HepG2 (cell line): ENCODE data around the gene GFPT2. TPM values are rescaled to one million over a fixed set of nuclear protein-coding genes. Genes with fewer than 3 reads are reported as not detected.

Experiments used
- ATAC-seq: fragments of 200-7000 bp; cut with Tn5 transposase; 3 replicates; pipeline ENCODE4 v1.9.1; 2020; ENCODE audit warnings: mild to moderate bottlenecking, moderate library complexity
- BruUV-seq: library from RNA; stranded (reverse); fragments of 400-500 nt; replicated peaks from 2 replicates; lab custom pipeline; 2021; lab: Mats Ljungman, UMichigan
- CTCF ChIA-PET: fragments of 300-600 bp; formaldehyde crosslinking; extraction: SDS; loops from one replicate; lab custom pipeline; 2021; ENCODE audit warnings: low total read pairs, inconsistent platforms, low intra/inter-chr PET ratio; lab: Yijun Ruan, JAX
- POLR2A ChIA-PET: fragments of 350-600 bp; sonication (Branson Sonifier 250); formaldehyde crosslinking; loops from one replicate; lab custom pipeline; 2020; ENCODE audit warnings: antibody characterized with exemption, inconsistent platforms; lab: Yijun Ruan, JAX
- DNase-seq: peaks from one replicate; pipeline ENCODE4 v3.0.0-alpha.2; 2015; ENCODE audit warnings: low spot score
- FAIRE-seq: peaks from 3 replicates; lab custom pipeline; 2011; peaks lifted over from hg19 to GRCh38; lab: Jason Lieb, UNC
- H2AFZ ChIP-seq: one replicate; pipeline ENCODE4 v1.6.1; 2011; ENCODE audit warnings: low read length, inconsistent platforms
- H3K27ac ChIP-seq: fragments of 300-600 bp; 3 replicates; pipeline ENCODE4 v1.8.0; 2011; ENCODE audit warnings: mixed run types, mild to moderate bottlenecking, mixed read lengths, low read length, inconsistent platforms; ENCODE audit not compliant: insufficient read depth; ENCODE audit errors: extremely low read length
- H3K27me3 ChIP-seq, 2 experiments: fragments of 200-600 bp in 1 of 2; 2 replicates in 1 of 2; 3 replicates in 1 of 2; pipeline versions ENCODE4 v1.6.0 to v1.8.0; 2011; ENCODE audit warnings: low read length in 2 of 2, mild to moderate bottlenecking in 2 of 2, moderate library complexity in 2 of 2, inconsistent platforms in 1 of 2; ENCODE audit not compliant: insufficient read depth in 2 of 2, control insufficient read depth in 1 of 2
- H3K36me3 ChIP-seq, 2 experiments: fragments of 200-600 bp in 1 of 2; replicated peaks in 1 of 2; 2 replicates in 1 of 2; 3 replicates in 1 of 2; pipeline versions ENCODE4 v1.5.1 to v1.8.0; 2011; ENCODE audit warnings: low read length in 2 of 2, inconsistent platforms in 1 of 2; ENCODE audit not compliant: insufficient read depth in 2 of 2, control insufficient read depth in 1 of 2
- H3K4me1 ChIP-seq: 2 replicates; pipeline ENCODE4 v1.5.1; 2012; ENCODE audit warnings: low read length, inconsistent platforms; ENCODE audit not compliant: insufficient read depth
- H3K4me2 ChIP-seq: 2 replicates; pipeline ENCODE4 v1.6.0; 2011; ENCODE audit warnings: low read depth, low read length, inconsistent platforms
- H3K4me3 ChIP-seq, 3 experiments: fragments of 200-600 bp in 1 of 3; sonication (generic), shearing (Covaris generic) in 1 of 3; replicated peaks in 1 of 3; 2 replicates each; pipeline ENCODE4 v1.5.1; 2011 to 2016; ENCODE audit warnings: low read length in 3 of 3, inconsistent platforms in 2 of 3, low read depth in 2 of 3, mild to moderate bottlenecking in 2 of 3, control low read depth in 1 of 3, mixed read lengths in 1 of 3; ENCODE audit not compliant: insufficient read depth in 1 of 3
- H3K79me2 ChIP-seq: one replicate; pipeline ENCODE4 v1.6.1; 2011; ENCODE audit warnings: low read length, inconsistent platforms; ENCODE audit not compliant: insufficient read depth
- H3K9ac ChIP-seq: 2 replicates; pipeline ENCODE4 v1.6.0; 2011; ENCODE audit warnings: mild to moderate bottlenecking, low read depth, low read length, inconsistent platforms; ENCODE audit not compliant: insufficient read depth
- H3K9me3 ChIP-seq: 2 replicates; pipeline ENCODE4 v1.5.1; 2012; ENCODE audit warnings: mild to moderate bottlenecking, low read length
- H4K20me1 ChIP-seq: 2 replicates; pipeline ENCODE4 v1.6.0; 2011; ENCODE audit warnings: inconsistent platforms, mild to moderate bottlenecking, low read length, moderate library complexity; ENCODE audit not compliant: insufficient read depth
- AHR ChIP-seq: IDR thresholded peaks from 2 replicates; pipeline ENCODE4 v1.6.1; 2018; ENCODE audit warnings: missing genetic modification reagents, missing compliant biosample characterization
- HDAC1 ChIP-seq: sonication (generic); formaldehyde crosslinking; IDR thresholded peaks from 2 replicates; pipeline ENCODE4 v1.5.1; 2020; ENCODE audit warnings: mild to moderate bottlenecking, missing genetic modification reagents
- JUND ChIP-seq: sonication (generic); formaldehyde crosslinking; IDR thresholded peaks from 2 replicates; pipeline ENCODE4 v1.8.0; 2022; ENCODE audit warnings: mild to moderate bottlenecking, missing genetic modification reagents
- KLF11 ChIP-seq: IDR thresholded peaks from 2 replicates; pipeline ENCODE4 v1.6.1; 2016; ENCODE audit warnings: missing compliant biosample characterization
- SNAI1 ChIP-seq: sonication (generic); formaldehyde crosslinking; IDR thresholded peaks from 2 replicates; pipeline ENCODE4 v1.5.0; 2020; ENCODE audit warnings: mild to moderate bottlenecking, missing genetic modification reagents, borderline replicate concordance
- ZNF510 ChIP-seq: sonication (generic); formaldehyde crosslinking; IDR thresholded peaks from 2 replicates; pipeline ENCODE4 v1.4.0; 2020; ENCODE audit warnings: low read depth, mild to moderate bottlenecking, missing genetic modification reagents
- WGBS: methylation state at CpG from one replicate; pipeline ENCODE4 v1.1.6; 2017; ENCODE audit warnings: low lambda C conversion rate; 5-methylcytosine and 5-hydroxymethylcytosine counted together
- in situ Hi-C: cut with HindIII; loops from 2 replicates; pipeline ENCODE4 v1.10.0; 2017; ENCODE audit warnings: low pct_unique_long_range_greater_than_20kb; ENCODE audit not compliant: extremely low pct_ligation_motif_present
- intact Hi-C: fragments of 100-400 bp; cut with micrococcal nuclease; formaldehyde crosslinking; loops from one replicate; pipeline ENCODE4 v1.10.0; 2022; ENCODE audit not compliant: unreplicated experiment
- polyA plus RNA-seq, 8 experiments: library from polyadenylated mRNA; depleted of rRNA in 3 of 8; stranded (reverse) in 7 of 8; unstranded in 1 of 8; fragments of >200 nt; fragmentation: Illumina TruSeq in 4 of 8; extraction: Trizol in 4 of 8; gene quantifications; 2 replicates each; pipeline versions ENCODE4 v1.2.1 to v1.2.3, GENCODE V29; 2011 to 2016; ENCODE audit warnings: low read depth in 4 of 8, missing spikeins in 1 of 8, mixed read lengths in 1 of 8; ENCODE audit not compliant: insufficient read depth in 1 of 8
- total RNA-seq, 5 experiments: library from RNA; depleted of rRNA; stranded (reverse); fragments of >200 nt; fragmentation: Illumina TruSeq; extraction: Trizol; gene quantifications; 2 replicates each; pipeline ENCODE4 v1.2.3, GENCODE V29; 2016; ENCODE audit warnings: low read depth in 1 of 5
- TF ChIP-seq, protein P1 (sequence below): sonication (generic); formaldehyde crosslinking; IDR thresholded peaks from 2 replicates; pipeline ENCODE4 v1.5.1; 2020; ENCODE audit warnings: mild to moderate bottlenecking, missing genetic modification reagents, borderline replicate concordance
- TF ChIP-seq, protein P2 (sequence below): sonication (generic); formaldehyde crosslinking; IDR thresholded peaks from 2 replicates; pipeline ENCODE4 v1.4.0; 2020; ENCODE audit warnings: low read depth, mild to moderate bottlenecking, missing genetic modification reagents

Gene GFPT2
- total and polyA plus RNA-seq, 2 of the 13 experiments (the other 11 are each of a cell fraction or from before 2014, with no cell fraction given) = 0.18 TPM

DNA sequence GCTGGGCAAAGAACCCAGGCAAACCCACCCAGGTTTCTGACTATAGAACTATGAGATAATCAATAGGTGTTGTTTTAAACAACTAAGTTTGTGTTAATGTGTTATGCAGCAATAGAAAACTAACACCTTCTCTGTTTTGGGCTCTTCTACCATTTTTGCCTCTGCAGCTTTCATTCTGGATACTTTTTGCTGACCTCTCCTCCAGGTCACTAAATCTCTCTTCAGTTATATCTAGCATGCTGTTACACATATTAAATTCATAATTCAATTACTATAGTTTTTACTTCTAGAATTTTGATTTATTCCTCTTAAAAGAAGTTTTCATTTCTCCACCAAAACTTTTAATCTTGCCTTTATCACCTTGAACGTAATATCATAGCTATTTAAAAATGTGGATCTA lies 78.4 kb downstream of the GFPT2 start:
- Histone ChIP-seq H3K27ac (no peak overlapping the region), H3K79me2 (no peaks in the 10 kb centered on the region), H3K9ac (no peak overlapping the region), H3K36me3 (peaks cover 3 to 35% of the 10 kb centered on the region in 2 experiments; a peak in 4 of 5 replicates), H2AFZ (no peak overlapping the region)
- no peak for ATAC-seq
- in situ Hi-C loops = no loop called here
- FAIRE-seq = no peak
- TF ChIP-seq, protein P1, sequence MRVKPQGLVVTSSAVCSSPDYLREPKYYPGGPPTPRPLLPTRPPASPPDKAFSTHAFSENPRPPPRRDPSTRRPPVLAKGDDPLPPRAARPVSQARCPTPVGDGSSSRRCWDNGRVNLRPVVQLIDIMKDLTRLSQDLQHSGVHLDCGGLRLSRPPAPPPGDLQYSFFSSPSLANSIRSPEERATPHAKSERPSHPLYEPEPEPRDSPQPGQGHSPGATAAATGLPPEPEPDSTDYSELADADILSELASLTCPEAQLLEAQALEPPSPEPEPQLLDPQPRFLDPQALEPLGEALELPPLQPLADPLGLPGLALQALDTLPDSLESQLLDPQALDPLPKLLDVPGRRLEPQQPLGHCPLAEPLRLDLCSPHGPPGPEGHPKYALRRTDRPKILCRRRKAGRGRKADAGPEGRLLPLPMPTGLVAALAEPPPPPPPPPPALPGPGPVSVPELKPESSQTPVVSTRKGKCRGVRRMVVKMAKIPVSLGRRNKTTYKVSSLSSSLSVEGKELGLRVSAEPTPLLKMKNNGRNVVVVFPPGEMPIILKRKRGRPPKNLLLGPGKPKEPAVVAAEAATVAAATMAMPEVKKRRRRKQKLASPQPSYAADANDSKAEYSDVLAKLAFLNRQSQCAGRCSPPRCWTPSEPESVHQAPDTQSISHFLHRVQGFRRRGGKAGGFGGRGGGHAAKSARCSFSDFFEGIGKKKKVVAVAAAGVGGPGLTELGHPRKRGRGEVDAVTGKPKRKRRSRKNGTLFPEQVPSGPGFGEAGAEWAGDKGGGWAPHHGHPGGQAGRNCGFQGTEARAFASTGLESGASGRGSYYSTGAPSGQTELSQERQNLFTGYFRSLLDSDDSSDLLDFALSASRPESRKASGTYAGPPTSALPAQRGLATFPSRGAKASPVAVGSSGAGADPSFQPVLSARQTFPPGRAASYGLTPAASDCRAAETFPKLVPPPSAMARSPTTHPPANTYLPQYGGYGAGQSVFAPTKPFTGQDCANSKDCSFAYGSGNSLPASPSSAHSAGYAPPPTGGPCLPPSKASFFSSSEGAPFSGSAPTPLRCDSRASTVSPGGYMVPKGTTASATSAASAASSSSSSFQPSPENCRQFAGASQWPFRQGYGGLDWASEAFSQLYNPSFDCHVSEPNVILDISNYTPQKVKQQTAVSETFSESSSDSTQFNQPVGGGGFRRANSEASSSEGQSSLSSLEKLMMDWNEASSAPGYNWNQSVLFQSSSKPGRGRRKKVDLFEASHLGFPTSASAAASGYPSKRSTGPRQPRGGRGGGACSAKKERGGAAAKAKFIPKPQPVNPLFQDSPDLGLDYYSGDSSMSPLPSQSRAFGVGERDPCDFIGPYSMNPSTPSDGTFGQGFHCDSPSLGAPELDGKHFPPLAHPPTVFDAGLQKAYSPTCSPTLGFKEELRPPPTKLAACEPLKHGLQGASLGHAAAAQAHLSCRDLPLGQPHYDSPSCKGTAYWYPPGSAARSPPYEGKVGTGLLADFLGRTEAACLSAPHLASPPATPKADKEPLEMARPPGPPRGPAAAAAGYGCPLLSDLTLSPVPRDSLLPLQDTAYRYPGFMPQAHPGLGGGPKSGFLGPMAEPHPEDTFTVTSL (CRISPR knock-in tag) = no peak
- TF ChIP-seq AHR (CRISPR knock-in tag) (no peak), HDAC1 (no peak), JUND (CRISPR knock-in tag) (no peak), ZNF510 (no peak), SNAI1 (CRISPR knock-in tag) (no peak), KLF11 (CRISPR knock-in tag) (no peak)
- TF ChIP-seq, protein P2, sequence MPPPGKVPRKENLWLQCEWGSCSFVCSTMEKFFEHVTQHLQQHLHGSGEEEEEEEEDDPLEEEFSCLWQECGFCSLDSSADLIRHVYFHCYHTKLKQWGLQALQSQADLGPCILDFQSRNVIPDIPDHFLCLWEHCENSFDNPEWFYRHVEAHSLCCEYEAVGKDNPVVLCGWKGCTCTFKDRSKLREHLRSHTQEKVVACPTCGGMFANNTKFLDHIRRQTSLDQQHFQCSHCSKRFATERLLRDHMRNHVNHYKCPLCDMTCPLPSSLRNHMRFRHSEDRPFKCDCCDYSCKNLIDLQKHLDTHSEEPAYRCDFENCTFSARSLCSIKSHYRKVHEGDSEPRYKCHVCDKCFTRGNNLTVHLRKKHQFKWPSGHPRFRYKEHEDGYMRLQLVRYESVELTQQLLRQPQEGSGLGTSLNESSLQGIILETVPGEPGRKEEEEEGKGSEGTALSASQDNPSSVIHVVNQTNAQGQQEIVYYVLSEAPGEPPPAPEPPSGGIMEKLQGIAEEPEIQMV (CRISPR knock-in tag) = no peak
- TF ChIP-seq, all 625 proteins: peak for 0
- H4K20me1 ChIP-seq = no peaks in the 10 kb centered on the region
- intact Hi-C loops = no loop called here
- DNase-seq = no peak
- no peaks in the 10 kb centered on the region for H3K27me3 ChIP-seq
- POLR2A ChIA-PET = no interaction called here
- no TSS peak for BruUV-seq
- no peaks in the 10 kb centered on the region for H3K4me1 ChIP-seq
- H3K4me3 ChIP-seq = no peak overlapping the region
- CTCF ChIA-PET = no interaction called here
- WGBS = 96% methylated on average over 1 of the region's 1 CpG
- H3K9me3 ChIP-seq = no peaks in the 10 kb centered on the region; the same call in 1 of the 2 replicates
- no peak overlapping the region for H3K4me2 ChIP-seq
